ENCODE measurements around the gene LINGO1. TPM values are rescaled to one million over a fixed set of nuclear protein-coding genes. Genes with fewer than 3 reads are reported as not detected.

Gene LINGO1
- total and polyA plus RNA-seq, 9 donors = 0.36 to 4.5 (median 1.3) TPM

DNA sequence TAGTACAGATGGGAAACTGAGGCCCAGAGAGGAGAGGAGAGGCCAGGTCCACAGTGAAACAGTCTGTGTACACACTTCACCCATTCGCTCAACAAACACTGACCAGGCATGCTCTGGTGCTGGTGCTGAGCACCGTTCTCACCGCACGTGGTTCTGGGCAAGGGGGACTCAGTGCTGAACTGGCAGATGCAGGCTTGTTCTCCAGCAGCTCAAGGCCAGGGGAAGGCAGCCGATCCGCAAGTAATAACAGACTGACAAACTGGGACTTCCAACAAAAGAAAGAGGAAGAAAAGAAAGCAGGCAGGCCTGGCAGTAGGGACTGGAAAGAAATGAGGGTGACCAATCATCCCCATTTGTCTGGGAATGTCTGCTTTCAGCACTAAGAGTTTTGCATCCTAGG is 25.6 kb upstream of the LINGO1 start:
- no peaks in the 10 kb centered on the region for H3K9me3 ChIP-seq
- H3K4me1 ChIP-seq (ENCODE audit: insufficient read depth) = no peaks in the 10 kb centered on the region
- TF ChIP-seq POLR2A (IDR thresholded peaks at IDR 0.05) = no peak
- TF ChIP-seq, protein P1, sequence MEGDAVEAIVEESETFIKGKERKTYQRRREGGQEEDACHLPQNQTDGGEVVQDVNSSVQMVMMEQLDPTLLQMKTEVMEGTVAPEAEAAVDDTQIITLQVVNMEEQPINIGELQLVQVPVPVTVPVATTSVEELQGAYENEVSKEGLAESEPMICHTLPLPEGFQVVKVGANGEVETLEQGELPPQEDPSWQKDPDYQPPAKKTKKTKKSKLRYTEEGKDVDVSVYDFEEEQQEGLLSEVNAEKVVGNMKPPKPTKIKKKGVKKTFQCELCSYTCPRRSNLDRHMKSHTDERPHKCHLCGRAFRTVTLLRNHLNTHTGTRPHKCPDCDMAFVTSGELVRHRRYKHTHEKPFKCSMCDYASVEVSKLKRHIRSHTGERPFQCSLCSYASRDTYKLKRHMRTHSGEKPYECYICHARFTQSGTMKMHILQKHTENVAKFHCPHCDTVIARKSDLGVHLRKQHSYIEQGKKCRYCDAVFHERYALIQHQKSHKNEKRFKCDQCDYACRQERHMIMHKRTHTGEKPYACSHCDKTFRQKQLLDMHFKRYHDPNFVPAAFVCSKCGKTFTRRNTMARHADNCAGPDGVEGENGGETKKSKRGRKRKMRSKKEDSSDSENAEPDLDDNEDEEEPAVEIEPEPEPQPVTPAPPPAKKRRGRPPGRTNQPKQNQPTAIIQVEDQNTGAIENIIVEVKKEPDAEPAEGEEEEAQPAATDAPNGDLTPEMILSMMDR (IDR thresholded peaks at IDR 0.05) = no peak
- no peak for TF ChIP-seq EP300 (IDR thresholded peaks at IDR 0.05)
- H3K36me3 ChIP-seq = no peaks in the 10 kb centered on the region
- intact Hi-C loops (cut with DNase I) = no loop called here
- no peaks in the 10 kb centered on the region for H3K27me3 ChIP-seq
- no peak for DNase-seq
- no peak overlapping the region for H3K27ac ChIP-seq
- no peak overlapping the region for H3K4me3 ChIP-seq
- 26 to 37% (median 27%) methylated on average over 6 of the region's 6 CpGs for WGBS, 3 donors

DNA sequence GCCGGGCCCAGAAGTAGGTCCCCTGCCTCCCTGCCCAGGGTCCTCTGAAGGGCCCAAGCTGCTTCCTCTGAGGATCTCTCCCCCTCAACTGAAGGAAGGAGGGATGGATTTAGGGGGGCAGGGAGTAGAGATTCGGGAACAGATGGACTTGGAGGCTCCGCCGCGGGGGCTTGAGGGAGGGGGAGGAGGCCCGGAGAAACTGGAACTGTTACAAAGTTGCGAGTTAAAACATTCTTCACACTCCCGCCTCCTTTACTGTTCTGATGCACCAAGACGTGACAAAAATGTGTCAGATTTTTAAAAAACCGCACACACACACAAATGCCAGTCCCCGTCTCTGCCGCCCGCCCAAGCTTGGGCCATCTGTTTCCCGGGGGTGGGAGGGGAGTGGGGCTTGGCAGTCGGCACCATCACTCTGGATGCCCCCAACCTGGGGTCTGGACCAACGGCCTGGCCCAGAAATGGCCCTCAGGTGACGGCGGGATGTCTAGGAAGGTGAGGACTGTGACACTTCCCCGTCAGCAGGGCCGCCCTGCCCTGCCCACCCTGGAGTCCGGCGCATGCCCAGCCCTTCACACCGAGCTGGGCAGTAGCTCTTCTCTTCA is 25.0 kb upstream of the LINGO1 start:
- DNase-seq = no peak
- no peak for TF ChIP-seq EP300 (IDR thresholded peaks at IDR 0.05)
- no peak for TF ChIP-seq POLR2A (IDR thresholded peaks at IDR 0.05)
- TF ChIP-seq, protein P1 (IDR thresholded peaks at IDR 0.05) = no peak
- Histone ChIP-seq H3K4me3 (no peak overlapping the region), H3K4me1 (ENCODE audit: insufficient read depth) (no peaks in the 10 kb centered on the region), H3K27me3 (no peaks in the 10 kb centered on the region), H3K36me3 (no peaks in the 10 kb centered on the region), H3K27ac (no peak overlapping the region), H3K9me3 (no peaks in the 10 kb centered on the region)
- 22 to 30% (median 26%) methylated on average over 23 of the region's 23 CpGs for WGBS, 3 donors
- intact Hi-C loops (cut with DNase I) = no loop called here

DNA sequence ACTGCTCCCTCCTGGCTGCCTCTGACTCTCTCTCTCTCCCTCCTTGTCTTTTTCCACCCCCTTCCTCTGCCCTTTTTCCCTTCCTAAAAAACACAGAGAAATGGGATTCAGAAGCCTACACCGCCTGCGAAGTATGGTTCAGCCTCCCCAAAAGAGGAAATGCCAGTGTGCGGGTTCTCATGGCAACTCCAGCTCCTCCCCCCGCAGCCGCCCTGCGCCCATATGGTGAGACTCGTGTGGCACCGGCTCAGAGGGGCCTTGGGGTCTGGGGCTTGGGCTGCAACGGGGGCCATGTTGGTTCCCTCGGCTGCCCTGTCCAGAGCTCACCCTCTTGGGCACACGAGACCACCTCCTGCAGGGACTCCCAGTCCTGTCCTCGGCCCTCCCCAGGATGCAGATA is 23.6 kb upstream of the LINGO1 start:
- no peaks in the 10 kb centered on the region for H3K36me3 ChIP-seq
- H3K9me3 ChIP-seq = no peaks in the 10 kb centered on the region
- no peak for DNase-seq
- intact Hi-C loops (cut with DNase I) = no loop called here
- H3K27ac ChIP-seq = no peak overlapping the region
- TF ChIP-seq, protein P1 (IDR thresholded peaks at IDR 0.05) = no peak
- TF ChIP-seq EP300 (IDR thresholded peaks at IDR 0.05) = no peak
- TF ChIP-seq POLR2A (IDR thresholded peaks at IDR 0.05) = no peak
- no peaks in the 10 kb centered on the region for H3K4me1 ChIP-seq (ENCODE audit: insufficient read depth)
- H3K4me3 ChIP-seq = no peak overlapping the region
- no peaks in the 10 kb centered on the region for H3K27me3 ChIP-seq
- 72 to 76% (median 73%) methylated on average over 12 of the region's 12 CpGs for WGBS, 3 donors

DNA sequence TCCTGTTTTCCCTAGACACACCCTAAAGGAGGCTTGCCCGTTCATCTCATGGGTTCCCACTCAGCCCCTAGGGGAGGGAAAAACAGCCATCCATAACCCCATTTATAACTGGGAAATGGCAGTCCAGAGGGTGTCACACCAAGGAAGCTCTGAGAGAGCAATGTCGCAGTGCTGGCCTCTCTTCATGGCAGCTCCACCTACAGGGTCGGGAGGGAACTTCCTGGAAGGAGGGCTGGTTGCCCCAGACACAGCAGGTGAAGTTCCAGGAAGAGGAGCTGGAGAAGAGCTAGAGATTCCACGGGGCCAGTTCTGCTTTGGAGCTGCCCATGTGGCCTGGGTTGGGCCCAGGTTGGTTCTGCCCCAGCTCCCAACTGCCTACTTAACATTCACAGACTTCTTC is 22.3 kb upstream of the LINGO1 start:
- Histone ChIP-seq H3K4me1 (ENCODE audit: insufficient read depth) (no peaks in the 10 kb centered on the region), H3K4me3 (no peak overlapping the region), H3K27me3 (no peaks in the 10 kb centered on the region), H3K27ac (no peak overlapping the region), H3K9me3 (no peaks in the 10 kb centered on the region), H3K36me3 (no peaks in the 10 kb centered on the region)
- intact Hi-C loops (cut with DNase I) = no loop called here
- TF ChIP-seq EP300 (IDR thresholded peaks at IDR 0.05) = no peak
- no peak for TF ChIP-seq POLR2A (IDR thresholded peaks at IDR 0.05)
- TF ChIP-seq, protein P1 (IDR thresholded peaks at IDR 0.05) = no peak
- no peak for DNase-seq
- WGBS, 3 donors = 18 to 42% (median 18%) methylated on average over 4 of the region's 4 CpGs

All from ovary (tissue), 9 donors.